GM15510 (cell line): ENCODE results near the gene INPP5A.

Experiments used
- POLR2A ChIP-seq: IDR thresholded peaks from 3 replicates; pipeline ENCODE4 v1.6.1; 2011; ENCODE audit warnings: borderline replicate concordance; ENCODE audit not compliant: insufficient read length; ENCODE audit errors: extremely low read depth

The INPP5A gene

GRCh38 chr10:132582137-132582536 is 44.5 kb downstream of the INPP5A start:
- TF ChIP-seq POLR2A, result no peak

DNA sequence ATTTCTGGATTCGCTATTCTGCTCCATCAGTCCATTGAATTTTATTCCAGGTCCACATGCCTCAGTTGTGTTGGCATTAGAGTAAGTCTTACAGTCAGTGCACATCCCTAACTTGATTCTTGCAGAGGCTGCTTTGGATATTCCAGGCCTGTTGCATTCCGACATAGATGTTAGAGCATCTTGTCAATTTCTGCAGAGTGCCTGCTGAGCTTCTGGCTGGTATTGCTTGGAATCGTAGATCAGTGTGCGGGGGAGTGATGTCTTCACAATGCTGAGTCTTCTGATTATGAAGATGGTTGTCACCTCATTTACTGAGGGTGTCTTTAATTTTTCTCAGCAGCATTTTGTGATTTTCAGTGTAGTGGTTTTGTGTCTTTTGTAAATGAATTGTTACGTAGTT is 45.2 kb downstream of the INPP5A start:
- no peak for TF ChIP-seq POLR2A

- TF ChIP-seq POLR2A, result no peak
These were observed 45.9 kb downstream of the INPP5A start for GRCh38 chr10:132583456-132583855.

DNA sequence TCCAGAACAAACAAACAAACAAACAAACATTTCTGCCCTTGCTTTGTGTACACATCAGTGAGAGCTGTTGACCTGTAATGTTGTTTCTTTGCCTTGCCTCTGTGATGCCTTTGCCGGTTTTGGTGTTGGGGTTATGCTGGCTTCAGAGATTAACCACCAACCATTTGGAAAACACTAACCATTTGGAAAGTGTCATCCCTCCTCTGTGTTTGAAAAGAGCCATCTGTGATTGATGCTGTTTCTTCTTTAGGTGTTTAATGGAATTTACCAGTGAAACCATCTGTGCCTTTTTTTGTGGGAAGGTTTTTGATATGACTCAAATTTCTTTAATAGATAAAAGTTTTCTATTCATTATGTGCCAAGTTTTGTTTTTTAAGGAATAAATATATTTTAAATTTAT is 46.5 kb downstream of the INPP5A start:
- no peak for TF ChIP-seq POLR2A

DNA sequence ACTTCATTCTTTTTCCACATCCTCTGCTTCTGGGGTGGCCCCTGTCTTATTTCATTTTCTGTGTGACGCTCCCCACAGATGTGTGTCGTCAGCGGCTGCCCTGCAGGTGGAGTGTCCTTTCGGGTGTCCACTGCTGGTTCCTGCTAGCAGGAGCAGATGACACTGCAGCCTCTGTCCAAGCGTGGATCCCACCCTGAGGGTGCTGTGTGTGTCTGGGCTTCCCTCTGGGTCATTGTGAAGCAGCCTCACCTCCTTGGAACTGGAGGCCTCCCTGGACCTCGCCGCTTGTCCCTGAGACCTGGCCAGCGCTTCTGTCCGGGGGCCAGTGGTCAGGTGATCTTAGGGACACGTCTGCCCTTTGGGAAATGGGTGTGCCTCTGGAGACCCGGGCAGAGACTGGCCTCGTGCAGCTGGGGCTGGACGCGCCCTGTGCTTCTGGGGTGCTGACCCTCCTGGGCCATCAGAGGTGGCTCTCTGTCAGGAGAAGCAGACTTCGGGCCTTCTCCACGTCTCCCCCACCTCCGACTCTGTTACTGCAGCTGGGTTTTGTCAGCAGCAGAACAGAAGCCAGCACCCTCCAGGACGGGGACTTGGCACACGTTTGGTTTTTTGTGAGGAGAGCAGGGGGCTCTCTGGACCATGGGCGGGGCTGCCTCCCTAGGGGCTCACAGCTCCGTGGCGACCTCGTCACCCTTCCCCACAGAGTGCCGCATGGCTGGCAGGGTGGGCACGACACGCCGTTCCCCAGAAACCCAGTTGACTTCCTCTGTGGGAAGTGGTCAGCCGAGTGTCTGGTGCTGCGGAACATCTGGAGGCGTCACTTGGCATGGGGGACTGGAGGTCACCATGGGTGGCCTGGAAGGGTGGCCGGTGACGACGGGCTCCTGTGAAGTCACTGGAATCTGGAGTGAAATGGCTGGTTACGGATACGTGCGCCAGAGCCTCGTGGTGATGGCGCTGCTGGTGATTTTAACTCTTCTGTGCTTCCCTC is 48.4 kb downstream of the INPP5A start:
- no peak for TF ChIP-seq POLR2A

- no peak for TF ChIP-seq POLR2A
These were observed 49.2 kb downstream of the INPP5A start for GRCh38 chr10:132586739-132587138.

DNA sequence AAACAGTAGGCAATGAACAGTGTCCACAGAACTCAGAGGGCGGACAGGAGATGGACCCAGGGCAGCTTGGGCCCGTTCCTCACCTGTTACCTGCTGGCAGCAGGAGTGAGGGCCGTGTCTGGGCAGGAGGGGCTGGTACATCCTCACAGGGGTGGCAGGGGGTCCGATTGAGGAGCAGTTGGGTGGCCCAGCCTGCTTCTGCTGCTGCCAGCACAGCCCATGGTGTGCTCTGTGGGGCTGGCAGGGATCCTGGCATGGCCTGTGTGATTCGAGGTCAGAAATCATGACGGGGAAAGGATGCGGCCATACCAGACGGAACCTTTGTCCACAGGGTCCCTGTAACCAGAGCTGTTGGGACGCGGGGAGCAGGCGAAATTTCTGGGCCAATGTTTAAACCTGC is 49.6 kb downstream of the INPP5A start:
- TF ChIP-seq POLR2A, result no peak

GRCh38 chr10:132588301-132589013 is 50.9 kb downstream of the INPP5A start:
- no peak for TF ChIP-seq POLR2A

DNA sequence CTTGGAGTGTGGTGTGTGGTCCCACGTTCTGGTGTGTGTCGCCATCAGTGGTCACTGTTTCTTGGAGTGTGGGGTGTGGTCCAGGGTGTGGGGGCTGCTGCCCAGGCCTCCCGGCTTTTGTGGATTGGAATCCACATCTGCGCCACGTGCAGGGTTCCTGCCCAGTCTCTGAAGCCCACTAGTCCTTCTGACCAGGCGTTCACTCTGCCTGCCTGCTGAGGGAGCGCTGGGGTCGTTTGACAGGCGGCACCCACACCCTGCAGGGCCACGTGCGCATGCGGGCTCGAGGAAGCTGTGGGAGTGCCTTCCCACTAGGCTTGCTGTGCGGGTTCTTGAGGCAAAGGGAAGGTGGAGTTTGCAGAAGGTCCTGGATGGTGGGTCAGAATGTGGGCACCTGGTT is 51.4 kb downstream of the INPP5A start:
- TF ChIP-seq POLR2A, result no peak

DNA sequence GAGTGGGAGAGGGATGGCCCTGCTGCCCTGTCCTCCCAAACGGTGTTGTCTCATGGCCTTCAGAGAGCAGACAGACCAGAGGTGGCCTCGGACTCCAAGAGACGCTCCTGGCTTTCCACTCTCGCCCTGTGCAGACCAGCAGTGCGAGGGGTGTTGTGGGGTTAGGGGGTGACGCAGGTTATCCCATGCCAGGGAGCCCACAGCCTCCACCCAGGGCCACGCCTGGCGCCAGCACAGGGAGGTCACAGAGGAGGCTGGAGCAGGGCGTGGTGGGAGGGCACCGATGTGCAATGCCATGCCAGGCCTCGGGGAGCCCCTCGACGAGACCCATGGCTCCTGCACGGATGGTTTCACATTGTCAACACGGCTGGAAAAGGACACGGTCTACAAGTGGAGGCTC is 52.1 kb downstream of the INPP5A start:
- TF ChIP-seq POLR2A, result no peak

- no peak for TF ChIP-seq POLR2A
These were observed 52.6 kb downstream of the INPP5A start for GRCh38 chr10:132590094-132590751.

GRCh38 chr10:132590752-132591121 is 53.1 kb downstream of the INPP5A start:
- no peak for TF ChIP-seq POLR2A

DNA sequence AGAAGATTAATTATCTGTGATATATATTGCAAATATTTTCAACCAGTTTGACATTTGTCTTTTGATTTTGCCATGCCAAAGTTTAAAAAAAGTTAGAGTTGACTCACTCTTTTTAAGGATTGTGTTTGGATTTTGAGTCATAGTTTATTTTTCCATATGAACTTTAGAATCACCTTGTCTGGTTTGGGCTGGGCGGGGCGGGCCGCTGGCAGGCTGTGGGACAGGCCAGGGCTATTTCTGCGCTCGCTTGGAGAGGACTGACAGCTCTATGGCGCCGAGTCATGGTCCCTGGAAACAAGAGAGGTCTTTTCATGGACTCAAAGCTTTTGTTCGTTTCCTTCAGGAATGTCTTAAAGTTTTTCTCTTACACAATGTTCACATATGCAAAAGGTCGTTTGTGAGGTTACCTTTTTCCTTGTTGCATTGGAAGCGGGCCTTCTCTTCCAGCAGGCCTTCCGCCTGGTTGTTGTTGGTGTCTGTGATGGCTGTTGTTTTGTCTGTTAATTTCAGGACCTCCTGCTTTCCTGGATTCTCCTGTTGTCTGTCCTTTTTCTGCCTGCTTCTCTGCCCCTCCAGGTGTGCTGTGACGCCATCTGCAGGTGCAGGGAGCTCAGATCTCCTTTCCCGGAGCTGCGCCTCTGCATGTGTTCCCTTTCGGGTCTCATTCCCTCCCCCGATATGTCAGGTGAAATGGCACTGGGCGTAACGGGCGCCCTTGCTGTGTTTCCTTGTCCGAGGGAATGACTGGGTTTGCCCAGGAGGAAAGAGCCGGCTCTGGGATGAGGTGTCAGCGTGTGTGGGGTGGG is 53.8 kb downstream of the INPP5A start:
- TF ChIP-seq POLR2A, result no peak

DNA sequence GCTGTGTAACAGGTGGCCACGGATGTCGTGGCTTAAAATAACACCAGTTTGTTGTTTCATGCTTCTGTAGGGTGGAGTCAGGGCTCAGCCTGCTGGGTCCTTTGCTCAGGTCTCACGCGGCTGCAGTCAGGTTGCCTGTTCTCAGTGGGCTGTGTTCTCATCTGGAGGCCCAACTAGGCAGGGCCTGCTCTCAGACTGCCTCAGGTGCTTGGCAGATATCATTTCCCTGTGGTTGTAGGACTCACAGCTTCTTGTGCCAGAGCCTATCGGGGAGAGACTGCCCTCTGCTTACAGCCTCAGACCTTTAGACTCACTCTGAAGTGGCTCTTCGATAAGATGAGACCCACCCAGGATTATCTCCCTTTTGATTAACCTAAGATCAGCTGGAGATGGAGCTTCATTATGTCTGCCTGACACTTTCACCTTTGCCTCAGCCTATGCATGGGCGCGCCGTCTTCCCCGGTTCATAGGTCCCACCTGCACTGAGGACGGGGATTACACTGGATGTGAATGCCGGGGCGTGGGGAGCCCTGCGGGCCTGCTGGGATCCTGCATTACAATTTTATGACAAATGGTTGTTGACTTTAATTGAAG is 55.3 kb downstream of the INPP5A start:
- TF ChIP-seq POLR2A, result no peak

DNA sequence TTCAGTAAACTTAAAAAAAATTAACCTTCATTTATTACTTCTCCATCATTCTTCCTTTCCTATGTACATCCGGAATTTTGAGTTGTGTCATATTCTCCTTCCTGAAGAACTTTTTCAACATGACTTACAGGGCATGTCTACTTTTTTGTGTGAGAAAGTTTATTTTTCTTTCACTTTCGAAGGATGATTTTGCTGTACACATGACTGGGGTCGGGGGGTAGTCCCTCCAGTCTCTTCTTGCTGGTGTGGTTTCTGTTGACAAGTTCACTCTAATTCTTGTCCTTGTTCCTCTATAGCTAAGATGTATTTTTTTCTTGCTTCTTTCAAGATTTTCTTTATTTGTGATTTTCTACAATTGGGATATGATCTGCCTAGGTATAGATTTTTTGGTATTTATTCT is 55.8 kb downstream of the INPP5A start:
- TF ChIP-seq POLR2A, result no peak
